Brain microvascular endothelial cell (primary cell): ENCODE data around the gene FRMD6.

ENCODE experiments used
- DNase-seq: peaks from one replicate; pipeline ENCODE4 v3.0.0-alpha.2; 2020
- H3K27ac ChIP-seq: fragments of 250-450 bp; sonication (Bioruptor Pico); 2 replicates; pipeline ENCODE4 v1.5.1; 2020; ENCODE audit warnings: mild to moderate bottlenecking, moderate library complexity
- H3K27me3 ChIP-seq: fragments of 250-450 bp; sonication (Bioruptor Pico); replicated peaks from 2 replicates; pipeline ENCODE4 v1.5.1; 2020; ENCODE audit warnings: mild to moderate bottlenecking
- H3K36me3 ChIP-seq: fragments of 250-450 bp; sonication (Bioruptor Pico); replicated peaks from 2 replicates; pipeline ENCODE4 v1.5.1; 2020; ENCODE audit warnings: mild to moderate bottlenecking
- H3K4me3 ChIP-seq: 2 replicates; pipeline ENCODE4 v1.5.1; 2011; ENCODE audit warnings: low read depth, mild to moderate bottlenecking, control low read depth, low read length, moderate library complexity
- in situ Hi-C: cut with HindIII; loops from 2 replicates; pipeline ENCODE4 v1.10.0; 2017; ENCODE audit warnings: low sequenced_read_pairs, low pct_ligation_motif_present
- TF ChIP-seq, protein P1 (sequence below): IDR thresholded peaks from 2 replicates; pipeline ENCODE4 v1.5.1; 2011; ENCODE audit warnings: low read depth, mild to moderate bottlenecking, moderate library complexity, low read length, control low read depth, inconsistent platforms; ENCODE audit errors: missing control alignments

FRMD6 gene

DNA sequence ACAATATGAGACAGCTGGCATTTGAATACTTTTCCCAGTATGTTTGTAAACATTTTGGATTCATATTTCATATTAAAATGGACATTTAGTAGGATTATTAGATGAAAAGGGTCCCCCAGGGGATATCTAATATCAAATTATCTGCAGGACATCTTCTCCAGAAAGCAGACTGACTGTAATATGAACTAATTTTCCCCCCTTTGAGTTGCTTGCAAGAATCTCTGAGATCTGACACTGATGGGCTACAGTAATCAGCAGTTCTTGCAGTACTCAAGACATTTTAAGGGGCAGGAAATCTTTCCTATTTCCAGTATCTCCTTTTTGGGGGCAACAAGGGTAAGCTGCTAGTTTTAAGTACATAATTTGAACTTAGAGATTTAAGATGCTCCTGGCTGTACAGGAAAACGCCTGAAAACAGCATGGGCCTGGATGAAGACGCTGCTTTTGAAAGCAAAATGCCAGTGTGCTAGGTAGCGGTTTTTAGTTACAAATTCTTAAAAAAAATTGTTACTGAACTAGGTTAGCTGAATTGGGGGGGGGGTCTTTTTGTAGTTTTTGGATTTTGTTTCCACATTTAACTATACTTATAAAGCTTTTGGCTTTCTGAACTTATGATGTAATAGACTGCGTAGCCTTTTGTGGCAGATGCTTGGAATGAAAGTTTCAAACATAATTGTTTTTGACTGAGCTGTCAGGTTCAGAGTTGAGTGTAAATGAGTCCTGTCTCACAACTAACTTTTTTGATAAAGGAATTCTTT, 2.2 kb downstream of the FRMD6 start:
- H3K27me3 ChIP-seq: no peaks in the 10 kb centered on the region
- peak overlapping the region; percentile 95 for H3K4me3 ChIP-seq
- TF ChIP-seq, protein P1, sequence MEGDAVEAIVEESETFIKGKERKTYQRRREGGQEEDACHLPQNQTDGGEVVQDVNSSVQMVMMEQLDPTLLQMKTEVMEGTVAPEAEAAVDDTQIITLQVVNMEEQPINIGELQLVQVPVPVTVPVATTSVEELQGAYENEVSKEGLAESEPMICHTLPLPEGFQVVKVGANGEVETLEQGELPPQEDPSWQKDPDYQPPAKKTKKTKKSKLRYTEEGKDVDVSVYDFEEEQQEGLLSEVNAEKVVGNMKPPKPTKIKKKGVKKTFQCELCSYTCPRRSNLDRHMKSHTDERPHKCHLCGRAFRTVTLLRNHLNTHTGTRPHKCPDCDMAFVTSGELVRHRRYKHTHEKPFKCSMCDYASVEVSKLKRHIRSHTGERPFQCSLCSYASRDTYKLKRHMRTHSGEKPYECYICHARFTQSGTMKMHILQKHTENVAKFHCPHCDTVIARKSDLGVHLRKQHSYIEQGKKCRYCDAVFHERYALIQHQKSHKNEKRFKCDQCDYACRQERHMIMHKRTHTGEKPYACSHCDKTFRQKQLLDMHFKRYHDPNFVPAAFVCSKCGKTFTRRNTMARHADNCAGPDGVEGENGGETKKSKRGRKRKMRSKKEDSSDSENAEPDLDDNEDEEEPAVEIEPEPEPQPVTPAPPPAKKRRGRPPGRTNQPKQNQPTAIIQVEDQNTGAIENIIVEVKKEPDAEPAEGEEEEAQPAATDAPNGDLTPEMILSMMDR: no peak
- peaks cover 27% of the 10 kb centered on the region for H3K36me3 ChIP-seq
- in situ Hi-C loops: no loop called here
- H3K27ac ChIP-seq: peak overlapping the region; percentile 99
- DNase-seq: no peak

DNA sequence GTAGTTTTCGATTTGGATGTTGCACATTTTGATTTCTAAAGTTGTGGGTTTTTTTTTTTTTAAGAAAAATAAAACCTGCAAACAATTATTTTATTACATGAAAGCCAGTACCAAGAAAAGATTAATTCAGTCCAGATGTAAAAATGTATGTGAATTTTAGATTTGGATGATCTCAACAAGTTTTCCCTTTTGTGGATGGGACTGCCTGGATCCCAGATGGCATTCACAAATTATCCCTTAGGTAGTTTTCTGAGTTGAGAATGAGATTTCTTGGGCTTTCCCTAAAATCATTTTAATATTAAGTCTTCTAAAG, 2.8 kb downstream of the FRMD6 start:
- TF ChIP-seq, protein P1: no peak
- Histone ChIP-seq H3K27me3 (no peaks in the 10 kb centered on the region), H3K4me3 (peak overlapping the region; percentile 95), H3K36me3 (peaks cover 30% of the 10 kb centered on the region), H3K27ac (peak overlapping the region; percentile 99)
- DNase-seq: no peak
- in situ Hi-C loops: no loop called here

DNA sequence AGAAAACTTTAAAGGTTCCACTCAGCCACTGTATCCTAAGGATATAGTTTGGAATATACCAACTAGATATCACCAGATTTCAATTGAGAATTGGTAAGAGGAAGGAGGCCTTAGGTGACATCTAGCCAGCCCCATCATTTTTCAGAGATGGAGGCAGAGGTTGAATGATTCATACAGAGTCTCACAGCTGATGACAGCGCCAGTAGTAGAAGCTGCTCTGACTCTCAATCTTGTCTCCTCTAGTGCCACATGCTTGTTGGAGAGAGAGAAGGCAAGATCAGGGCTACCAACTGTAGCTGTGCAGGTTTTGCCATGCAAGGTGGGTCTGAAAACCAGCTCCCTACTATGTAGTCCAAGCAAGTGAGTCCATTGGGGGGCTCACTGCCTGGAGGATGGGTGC, 6.1 kb downstream of the FRMD6 start:
- in situ Hi-C loops: no loop called here
- peaks cover 41% of the 10 kb centered on the region for H3K36me3 ChIP-seq
- H3K4me3 ChIP-seq: peak overlapping the region; percentile 25
- TF ChIP-seq, protein P1: no peak
- no peak for DNase-seq
- H3K27ac ChIP-seq: peak overlapping the region; percentile 8
- no peaks in the 10 kb centered on the region for H3K27me3 ChIP-seq

DNA sequence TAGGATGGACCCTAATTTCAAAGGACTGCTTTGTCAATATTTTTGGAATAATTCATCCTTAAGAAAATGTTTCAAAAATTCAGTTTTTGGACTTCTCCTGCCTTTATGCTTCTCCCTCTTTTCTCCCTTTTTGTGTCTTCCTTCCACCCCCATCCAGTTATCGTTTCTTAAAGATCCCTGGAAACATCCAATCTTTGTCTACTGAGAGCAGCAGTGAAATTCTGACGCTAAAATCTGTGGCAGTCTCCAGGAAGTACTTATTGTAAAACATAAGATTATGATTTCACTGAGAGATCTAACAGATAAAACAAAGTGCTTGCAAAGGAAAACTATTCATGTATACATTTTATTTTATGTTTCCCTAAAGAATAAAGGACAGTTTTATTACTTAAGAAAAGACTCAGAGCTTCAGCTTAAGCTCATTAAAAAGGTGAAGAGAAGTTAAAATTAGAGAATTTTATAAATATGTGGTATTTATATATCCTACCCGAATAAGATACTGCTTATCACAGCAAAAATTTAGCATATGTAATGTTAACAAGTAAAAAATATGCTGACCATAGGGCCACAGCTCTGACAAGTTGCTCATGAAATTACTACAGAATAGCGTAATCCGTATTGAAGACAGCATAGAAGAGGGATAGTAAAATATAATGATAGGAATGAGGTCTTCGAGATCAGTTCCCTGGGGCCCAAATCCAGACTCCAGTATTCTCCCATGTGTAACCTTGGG, 6.9 kb downstream of the FRMD6 start:
- TF ChIP-seq, protein P1: no peak
- in situ Hi-C loops: no loop called here
- no peaks in the 10 kb centered on the region for H3K27me3 ChIP-seq
- H3K4me3 ChIP-seq: peak overlapping the region; percentile 7
- H3K27ac ChIP-seq: no peak overlapping the region
- no peak for DNase-seq
- H3K36me3 ChIP-seq: peaks cover 48% of the 10 kb centered on the region

DNA sequence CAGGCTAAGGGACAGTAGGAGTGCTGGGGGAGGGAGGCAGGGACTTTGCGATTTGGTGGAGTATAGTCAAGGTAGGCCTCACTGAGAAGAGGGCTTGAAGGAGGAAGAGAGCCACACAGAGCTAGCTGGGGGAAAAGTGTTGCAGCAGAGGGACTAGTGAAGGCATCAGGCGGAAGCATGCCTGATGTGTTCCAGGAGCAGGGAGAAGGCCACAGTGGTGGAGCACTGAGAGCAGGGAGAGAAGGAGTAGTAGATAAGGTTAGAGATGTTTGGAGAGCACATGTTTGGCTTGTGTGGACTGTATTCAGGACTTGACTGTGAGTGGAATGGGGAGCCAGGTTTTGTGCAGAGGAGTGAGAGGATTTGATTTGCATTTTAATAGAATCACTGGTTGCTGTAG, 9.0 kb downstream of the FRMD6 start:
- H3K27ac ChIP-seq: no peak overlapping the region
- no peaks in the 10 kb centered on the region for H3K27me3 ChIP-seq
- no peak for DNase-seq
- in situ Hi-C loops: no loop called here
- TF ChIP-seq, protein P1: no peak
- no peak overlapping the region for H3K4me3 ChIP-seq
- H3K36me3 ChIP-seq: peaks cover 64% of the 10 kb centered on the region
